HepG2 (cell line): ENCODE data around the gene POGLUT3. TPM values are rescaled to one million over a fixed set of nuclear protein-coding genes. Genes with fewer than 3 reads are reported as not detected.

Experiments
- CC2D1A ChIP-seq: sonication (generic); formaldehyde crosslinking; IDR thresholded peaks from 2 replicates; pipeline ENCODE4 v1.8.1; 2023; ENCODE audit warnings: mild to moderate bottlenecking, missing genetic modification reagents
- GFI1 ChIP-seq: sonication (generic); formaldehyde crosslinking; IDR thresholded peaks from 2 replicates; pipeline ENCODE4 v1.5.0; 2020; ENCODE audit warnings: missing genetic modification reagents, mild to moderate bottlenecking, borderline replicate concordance
- MAF1 ChIP-seq: sonication (generic); formaldehyde crosslinking; IDR thresholded peaks from 2 replicates; pipeline ENCODE4 v1.5.0; 2020; ENCODE audit warnings: missing genetic modification reagents, borderline replicate concordance
- MATR3 ChIP-seq: sonication (generic); formaldehyde crosslinking; IDR thresholded peaks from 2 replicates; pipeline ENCODE4 v1.4.0; 2020; ENCODE audit warnings: missing genetic modification reagents
- MZF1 ChIP-seq: sonication (generic); formaldehyde crosslinking; IDR thresholded peaks from 2 replicates; pipeline ENCODE4 v1.8.1; 2023; ENCODE audit warnings: mild to moderate bottlenecking, missing genetic modification reagents, borderline replicate concordance
- NFIB ChIP-seq: sonication (generic); formaldehyde crosslinking; IDR thresholded peaks from 2 replicates; pipeline ENCODE4 v1.9.0; 2021; ENCODE audit warnings: missing genetic modification reagents, mild to moderate bottlenecking, borderline replicate concordance
- ZFP62 ChIP-seq: sonication (generic); formaldehyde crosslinking; IDR thresholded peaks from 2 replicates; pipeline ENCODE4 v1.4.0; 2020; ENCODE audit warnings: missing genetic modification reagents
- ZFY ChIP-seq: sonication (generic); formaldehyde crosslinking; IDR thresholded peaks from 2 replicates; pipeline ENCODE4 v1.4.0; 2020; ENCODE audit warnings: missing genetic modification reagents
- ZNF34 ChIP-seq: sonication (generic); formaldehyde crosslinking; IDR thresholded peaks from 2 replicates; pipeline ENCODE4 v1.4.0; 2020; ENCODE audit warnings: mild to moderate bottlenecking, missing genetic modification reagents, borderline replicate concordance
- ZNF431 ChIP-seq: sonication (generic); formaldehyde crosslinking; IDR thresholded peaks from 2 replicates; pipeline ENCODE4 v1.9.0; 2022; ENCODE audit warnings: missing genetic modification reagents, low read depth, mild to moderate bottlenecking, borderline replicate concordance
- ZNF432 ChIP-seq: sonication (generic); formaldehyde crosslinking; IDR thresholded peaks from 2 replicates; pipeline ENCODE4 v1.5.0; 2020; ENCODE audit warnings: missing genetic modification reagents, mild to moderate bottlenecking, borderline replicate concordance
- ZNF441 ChIP-seq: sonication (generic); formaldehyde crosslinking; IDR thresholded peaks from 2 replicates; pipeline ENCODE4 v1.7.0; 2021; ENCODE audit warnings: missing genetic modification reagents, borderline replicate concordance
- ZNF501 ChIP-seq: sonication (generic); formaldehyde crosslinking; IDR thresholded peaks from 2 replicates; pipeline ENCODE4 v1.5.1; 2020; ENCODE audit warnings: mild to moderate bottlenecking, moderate library complexity, missing genetic modification reagents
- ZNF773 ChIP-seq: sonication (generic); formaldehyde crosslinking; IDR thresholded peaks from 2 replicates; pipeline ENCODE4 v1.4.0; 2020; ENCODE audit warnings: missing genetic modification reagents, borderline replicate concordance
- polyA plus RNA-seq, 8 experiments: library from polyadenylated mRNA; depleted of rRNA in 3 of 8; stranded (reverse) in 7 of 8; unstranded in 1 of 8; fragments of >200 nt; fragmentation: Illumina TruSeq in 4 of 8; extraction: Trizol in 4 of 8; gene quantifications; 2 replicates each; pipeline versions ENCODE4 v1.2.1 to v1.2.3, GENCODE V29; 2011 to 2016; ENCODE audit warnings: low read depth in 4 of 8, missing spikeins in 1 of 8, mixed read lengths in 1 of 8; ENCODE audit not compliant: insufficient read depth in 1 of 8
- total RNA-seq, 5 experiments: library from RNA; depleted of rRNA; stranded (reverse); fragments of >200 nt; fragmentation: Illumina TruSeq; extraction: Trizol; gene quantifications; 2 replicates each; pipeline ENCODE4 v1.2.3, GENCODE V29; 2016; ENCODE audit warnings: low read depth in 1 of 5
- TF ChIP-seq, protein P1 (sequence below): sonication (generic); formaldehyde crosslinking; IDR thresholded peaks from 2 replicates; pipeline ENCODE4 v1.9.0; 2021; ENCODE audit warnings: missing genetic modification reagents, borderline replicate concordance
- TF ChIP-seq, protein P2 (sequence below): sonication (generic); formaldehyde crosslinking; IDR thresholded peaks from 2 replicates; pipeline ENCODE4 v1.4.0; 2020; ENCODE audit warnings: mild to moderate bottlenecking, missing genetic modification reagents
- TF ChIP-seq, protein P3 (sequence below): sonication (generic); formaldehyde crosslinking; IDR thresholded peaks from 2 replicates; pipeline ENCODE4 v1.5.0; 2020; ENCODE audit warnings: missing genetic modification reagents
- TF ChIP-seq, protein P4 (sequence below): IDR thresholded peaks from 2 replicates; pipeline ENCODE4 v1.6.1; 2016; ENCODE audit warnings: control low read depth

Gene POGLUT3
- total and polyA plus RNA-seq, 2 of the 13 experiments (the other 11 are each of a cell fraction or from before 2014, with no cell fraction given) = 14.3 to 22.0 TPM

DNA sequence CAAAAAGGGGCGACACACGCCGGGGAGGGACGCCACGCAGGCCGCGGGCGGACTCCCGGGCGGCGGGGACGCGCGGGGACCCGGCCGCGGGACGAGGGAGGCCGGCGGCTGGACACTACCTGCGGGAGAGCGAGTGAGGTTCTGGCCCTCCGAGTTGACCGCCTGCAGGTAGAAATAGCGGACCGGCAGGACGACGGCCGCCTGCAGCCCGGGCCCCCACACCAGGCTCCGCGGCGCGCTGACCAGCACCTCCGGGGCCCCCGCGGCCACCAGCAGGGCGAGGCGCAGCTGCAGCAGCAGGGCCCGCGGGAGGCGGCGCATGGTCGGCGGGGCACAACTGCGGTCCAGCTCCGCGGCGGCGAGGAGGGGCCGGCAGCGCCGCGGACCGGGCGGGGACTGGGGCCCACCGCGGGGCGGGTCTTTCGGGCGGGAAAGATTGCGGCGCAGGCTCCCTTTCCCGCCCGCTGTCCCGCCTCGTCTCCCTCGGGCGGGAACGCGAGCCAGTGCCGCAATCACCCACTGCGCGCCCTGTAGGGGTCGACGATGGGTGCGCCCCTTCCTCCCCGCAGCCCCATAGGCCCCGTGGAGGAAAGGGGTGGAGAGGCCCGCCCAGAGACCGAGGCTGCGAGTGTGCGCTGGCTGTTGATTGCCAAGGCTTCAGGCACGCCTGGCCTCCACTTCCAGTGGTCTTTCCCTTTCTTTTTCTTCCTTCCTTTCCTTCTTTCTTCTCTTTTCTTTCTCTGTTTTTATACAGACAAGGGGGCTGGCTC, at the start of gene POGLUT3 (continued):
- TF ChIP-seq, protein P1, sequence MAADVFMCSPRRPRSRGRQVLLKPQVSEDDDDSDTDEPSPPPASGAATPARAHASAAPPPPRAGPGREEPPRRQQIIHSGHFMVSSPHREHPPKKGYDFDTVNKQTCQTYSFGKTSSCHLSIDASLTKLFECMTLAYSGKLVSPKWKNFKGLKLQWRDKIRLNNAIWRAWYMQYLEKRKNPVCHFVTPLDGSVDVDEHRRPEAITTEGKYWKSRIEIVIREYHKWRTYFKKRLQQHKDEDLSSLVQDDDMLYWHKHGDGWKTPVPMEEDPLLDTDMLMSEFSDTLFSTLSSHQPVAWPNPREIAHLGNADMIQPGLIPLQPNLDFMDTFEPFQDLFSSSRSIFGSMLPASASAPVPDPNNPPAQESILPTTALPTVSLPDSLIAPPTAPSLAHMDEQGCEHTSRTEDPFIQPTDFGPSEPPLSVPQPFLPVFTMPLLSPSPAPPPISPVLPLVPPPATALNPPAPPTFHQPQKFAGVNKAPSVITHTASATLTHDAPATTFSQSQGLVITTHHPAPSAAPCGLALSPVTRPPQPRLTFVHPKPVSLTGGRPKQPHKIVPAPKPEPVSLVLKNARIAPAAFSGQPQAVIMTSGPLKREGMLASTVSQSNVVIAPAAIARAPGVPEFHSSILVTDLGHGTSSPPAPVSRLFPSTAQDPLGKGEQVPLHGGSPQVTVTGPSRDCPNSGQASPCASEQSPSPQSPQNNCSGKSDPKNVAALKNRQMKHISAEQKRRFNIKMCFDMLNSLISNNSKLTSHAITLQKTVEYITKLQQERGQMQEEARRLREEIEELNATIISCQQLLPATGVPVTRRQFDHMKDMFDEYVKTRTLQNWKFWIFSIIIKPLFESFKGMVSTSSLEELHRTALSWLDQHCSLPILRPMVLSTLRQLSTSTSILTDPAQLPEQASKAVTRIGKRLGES = no peak
- TF ChIP-seq MATR3 (CRISPR knock-in tag) (no peak), ZFP62 (CRISPR knock-in tag) (no peak), CC2D1A (CRISPR knock-in tag) (no peak), MAF1 (CRISPR knock-in tag) (no peak), ZNF773 (CRISPR knock-in tag) (peak; percentile 91), ZNF432 (CRISPR knock-in tag) (no peak), ZFY (CRISPR knock-in tag) (peak; percentile 82), ZNF34 (CRISPR knock-in tag) (no peak), GFI1 (CRISPR knock-in tag) (peak; percentile 58; the same call in 1 of the 2 replicates), ZNF431 (CRISPR knock-in tag) (no peak; the same call in 1 of the 2 replicates), ZNF501 (CRISPR knock-in tag) (no peak), MZF1 (CRISPR knock-in tag) (no peak), ZNF441 (CRISPR knock-in tag) (0 out of 2 replicates have a peak, but pooled peaks have one; percentile 15), NFIB (no peak)
- TF ChIP-seq, protein P2, sequence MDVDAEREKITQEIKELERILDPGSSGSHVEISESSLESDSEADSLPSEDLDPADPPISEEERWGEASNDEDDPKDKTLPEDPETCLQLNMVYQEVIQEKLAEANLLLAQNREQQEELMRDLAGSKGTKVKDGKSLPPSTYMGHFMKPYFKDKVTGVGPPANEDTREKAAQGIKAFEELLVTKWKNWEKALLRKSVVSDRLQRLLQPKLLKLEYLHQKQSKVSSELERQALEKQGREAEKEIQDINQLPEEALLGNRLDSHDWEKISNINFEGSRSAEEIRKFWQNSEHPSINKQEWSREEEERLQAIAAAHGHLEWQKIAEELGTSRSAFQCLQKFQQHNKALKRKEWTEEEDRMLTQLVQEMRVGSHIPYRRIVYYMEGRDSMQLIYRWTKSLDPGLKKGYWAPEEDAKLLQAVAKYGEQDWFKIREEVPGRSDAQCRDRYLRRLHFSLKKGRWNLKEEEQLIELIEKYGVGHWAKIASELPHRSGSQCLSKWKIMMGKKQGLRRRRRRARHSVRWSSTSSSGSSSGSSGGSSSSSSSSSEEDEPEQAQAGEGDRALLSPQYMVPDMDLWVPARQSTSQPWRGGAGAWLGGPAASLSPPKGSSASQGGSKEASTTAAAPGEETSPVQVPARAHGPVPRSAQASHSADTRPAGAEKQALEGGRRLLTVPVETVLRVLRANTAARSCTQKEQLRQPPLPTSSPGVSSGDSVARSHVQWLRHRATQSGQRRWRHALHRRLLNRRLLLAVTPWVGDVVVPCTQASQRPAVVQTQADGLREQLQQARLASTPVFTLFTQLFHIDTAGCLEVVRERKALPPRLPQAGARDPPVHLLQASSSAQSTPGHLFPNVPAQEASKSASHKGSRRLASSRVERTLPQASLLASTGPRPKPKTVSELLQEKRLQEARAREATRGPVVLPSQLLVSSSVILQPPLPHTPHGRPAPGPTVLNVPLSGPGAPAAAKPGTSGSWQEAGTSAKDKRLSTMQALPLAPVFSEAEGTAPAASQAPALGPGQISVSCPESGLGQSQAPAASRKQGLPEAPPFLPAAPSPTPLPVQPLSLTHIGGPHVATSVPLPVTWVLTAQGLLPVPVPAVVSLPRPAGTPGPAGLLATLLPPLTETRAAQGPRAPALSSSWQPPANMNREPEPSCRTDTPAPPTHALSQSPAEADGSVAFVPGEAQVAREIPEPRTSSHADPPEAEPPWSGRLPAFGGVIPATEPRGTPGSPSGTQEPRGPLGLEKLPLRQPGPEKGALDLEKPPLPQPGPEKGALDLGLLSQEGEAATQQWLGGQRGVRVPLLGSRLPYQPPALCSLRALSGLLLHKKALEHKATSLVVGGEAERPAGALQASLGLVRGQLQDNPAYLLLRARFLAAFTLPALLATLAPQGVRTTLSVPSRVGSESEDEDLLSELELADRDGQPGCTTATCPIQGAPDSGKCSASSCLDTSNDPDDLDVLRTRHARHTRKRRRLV (CRISPR knock-in tag) = no peak
- TF ChIP-seq, protein P3, sequence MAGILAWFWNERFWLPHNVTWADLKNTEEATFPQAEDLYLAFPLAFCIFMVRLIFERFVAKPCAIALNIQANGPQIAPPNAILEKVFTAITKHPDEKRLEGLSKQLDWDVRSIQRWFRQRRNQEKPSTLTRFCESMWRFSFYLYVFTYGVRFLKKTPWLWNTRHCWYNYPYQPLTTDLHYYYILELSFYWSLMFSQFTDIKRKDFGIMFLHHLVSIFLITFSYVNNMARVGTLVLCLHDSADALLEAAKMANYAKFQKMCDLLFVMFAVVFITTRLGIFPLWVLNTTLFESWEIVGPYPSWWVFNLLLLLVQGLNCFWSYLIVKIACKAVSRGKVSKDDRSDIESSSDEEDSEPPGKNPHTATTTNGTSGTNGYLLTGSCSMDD = no peak
- TF ChIP-seq, protein P4, sequence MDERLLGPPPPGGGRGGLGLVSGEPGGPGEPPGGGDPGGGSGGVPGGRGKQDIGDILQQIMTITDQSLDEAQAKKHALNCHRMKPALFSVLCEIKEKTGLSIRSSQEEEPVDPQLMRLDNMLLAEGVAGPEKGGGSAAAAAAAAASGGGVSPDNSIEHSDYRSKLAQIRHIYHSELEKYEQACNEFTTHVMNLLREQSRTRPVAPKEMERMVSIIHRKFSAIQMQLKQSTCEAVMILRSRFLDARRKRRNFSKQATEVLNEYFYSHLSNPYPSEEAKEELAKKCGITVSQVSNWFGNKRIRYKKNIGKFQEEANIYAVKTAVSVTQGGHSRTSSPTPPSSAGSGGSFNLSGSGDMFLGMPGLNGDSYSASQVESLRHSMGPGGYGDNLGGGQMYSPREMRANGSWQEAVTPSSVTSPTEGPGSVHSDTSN (CRISPR knock-in tag) = no peak
